H1 (cell line): Measurements from ENCODE around the gene KPNA4. TPM values are rescaled to one million over a fixed set of nuclear protein-coding genes. Genes with fewer than 3 reads are reported as not detected.

Experiments
- CTCF ChIA-PET: fragments of 300-600 bp; sonication (Branson Sonifier 250); formaldehyde crosslinking; loops from one replicate; lab custom pipeline; 2021; ENCODE audit not compliant: partially characterized antibody; lab: Charles Lee
- POLR2A ChIA-PET: fragments of 300-600 bp; sonication (Branson Sonifier 250); formaldehyde crosslinking; loops from one replicate; lab custom pipeline; 2021; ENCODE audit warnings: inconsistent platforms; ENCODE audit not compliant: partially characterized antibody; lab: Charles Lee
- DNase-seq, 2 experiments: peaks; one replicate each; pipeline versions ENCODE4 v3.0.0 to v3.0.0-alpha.2; 2010 to 2022; ENCODE audit warnings: low spot score in 2 of 2, low read depth in 1 of 2, mixed read lengths in 1 of 2
- FAIRE-seq: peaks from 2 replicates; lab custom pipeline; 2011; peaks lifted over from hg19 to GRCh38; lab: Jason Lieb, UNC
- H2AFZ ChIP-seq: 2 replicates; pipeline ENCODE4 v1.8.1; 2012; ENCODE audit warnings: low read length, inconsistent platforms
- H2AK5ac ChIP-seq: 2 replicates; pipeline ENCODE4 v1.6.1; 2013; ENCODE audit warnings: low read depth, low read length
- H2BK120ac ChIP-seq: replicated peaks from 2 replicates; pipeline ENCODE3; 2013; ENCODE audit warnings: low read depth, low read length, inconsistent platforms
- H2BK12ac ChIP-seq: 2 replicates; pipeline ENCODE4 v1.6.1; 2013; ENCODE audit warnings: low read depth, low read length
- H2BK15ac ChIP-seq: 2 replicates; pipeline ENCODE4 v1.6.1; 2013; ENCODE audit warnings: low read length
- H2BK20ac ChIP-seq: 2 replicates; pipeline ENCODE4 v1.6.1; 2013; ENCODE audit warnings: low read length
- H2BK5ac ChIP-seq: 2 replicates; pipeline ENCODE4 v1.6.1; 2013; ENCODE audit warnings: low read depth, low read length
- H3K14ac ChIP-seq: 2 replicates; pipeline ENCODE4 v1.6.1; 2013; ENCODE audit warnings: inconsistent platforms; ENCODE audit not compliant: insufficient read length
- H3K18ac ChIP-seq: 2 replicates; pipeline ENCODE4 v1.6.1; 2013; ENCODE audit warnings: low read length; ENCODE audit errors: extremely low read depth
- H3K23ac ChIP-seq: 2 replicates; pipeline ENCODE4 v1.6.1; 2013; ENCODE audit warnings: inconsistent platforms; ENCODE audit not compliant: insufficient read length
- H3K23me2 ChIP-seq: 2 replicates; pipeline ENCODE4 v1.6.1; 2013; ENCODE audit warnings: low read depth, low read length
- H3K27ac ChIP-seq: 2 replicates; pipeline ENCODE4 v1.6.1; 2011; ENCODE audit warnings: low read depth, low read length, inconsistent platforms
- H3K27me3 ChIP-seq, 4 experiments: replicated peaks in 1 of 4; 1 replicate in 1 of 4; 2 replicates in 3 of 4; pipeline versions ENCODE4 v1.6.1 to v1.8.1; 2011 to 2013; ENCODE audit warnings: low read length in 3 of 4, mild to moderate bottlenecking in 3 of 4, inconsistent platforms in 2 of 4, mixed read lengths in 2 of 4, moderate library complexity in 1 of 4; ENCODE audit not compliant: control insufficient read depth in 3 of 4, insufficient read depth in 3 of 4; ENCODE audit errors: extremely low read depth in 1 of 4
- H3K36me3 ChIP-seq, 4 experiments: 2 replicates each; pipeline versions ENCODE4 v1.6.1 to v1.8.1; 2011 to 2013; ENCODE audit warnings: mild to moderate bottlenecking in 4 of 4, low read length in 3 of 4, moderate library complexity in 2 of 4, control low read depth in 1 of 4, inconsistent platforms in 1 of 4; ENCODE audit not compliant: insufficient read depth in 4 of 4, control insufficient read depth in 2 of 4
- H3K4ac ChIP-seq: replicated peaks from 2 replicates; pipeline ENCODE3; 2013; ENCODE audit warnings: low read length, low read depth, mixed read lengths, inconsistent platforms; ENCODE audit not compliant: insufficient read length
- H3K4me1 ChIP-seq, 4 experiments: replicated peaks in 1 of 4; 1 replicate in 1 of 4; 2 replicates in 3 of 4; pipeline versions ENCODE4 v1.6.1 to v1.8.1; 2011 to 2013; ENCODE audit warnings: low read length in 3 of 4, inconsistent platforms in 2 of 4, mixed read lengths in 1 of 4; ENCODE audit not compliant: insufficient read depth in 4 of 4, control insufficient read depth in 3 of 4
- H3K4me2 ChIP-seq, 2 experiments: 2 replicates each; pipeline versions ENCODE4 v1.6.1 to v1.8.1; 2011 to 2013; ENCODE audit warnings: low read depth in 2 of 2, low read length in 2 of 2, control low read depth in 1 of 2, inconsistent platforms in 1 of 2, mild to moderate bottlenecking in 1 of 2; ENCODE audit not compliant: insufficient read depth in 1 of 2
- H3K4me3 ChIP-seq, 4 experiments: fragments of 200-600, 300-600 bp in 1 of 4; sonication (generic), shearing (Covaris generic), sonication (Bioruptor Twin) in 1 of 4; 2 replicates each; pipeline versions ENCODE4 v1.5.1 to v1.8.1; 2011 to 2016; ENCODE audit warnings: low read length in 4 of 4, low read depth in 3 of 4, control low read depth in 2 of 4, inconsistent platforms in 2 of 4, mild to moderate bottlenecking in 2 of 4, mixed read lengths in 1 of 4, moderate library complexity in 1 of 4; ENCODE audit not compliant: insufficient read depth in 2 of 4; ENCODE audit errors: extremely low read depth in 1 of 4
- H3K56ac ChIP-seq: replicated peaks from 2 replicates; pipeline ENCODE3; 2013; ENCODE audit warnings: low read depth, mild to moderate bottlenecking, mixed read lengths, low read length, inconsistent platforms; ENCODE audit not compliant: insufficient read length
- H3K79me1 ChIP-seq: 2 replicates; pipeline ENCODE4 v1.6.1; 2013; ENCODE audit warnings: low read depth, low read length, control low read depth
- H3K79me2 ChIP-seq, 2 experiments: 2 replicates each; pipeline versions ENCODE4 v1.6.1 to v1.8.1; 2012 to 2013; ENCODE audit warnings: low read length in 2 of 2, mild to moderate bottlenecking in 2 of 2, inconsistent platforms in 1 of 2; ENCODE audit not compliant: insufficient read depth in 2 of 2, control insufficient read depth in 1 of 2
- H3K9ac ChIP-seq, 4 experiments: replicated peaks in 1 of 4; 1 replicate in 1 of 4; 2 replicates in 3 of 4; pipeline versions ENCODE4 v1.6.1 to v1.8.1; 2011 to 2013; ENCODE audit warnings: low read depth in 3 of 4, low read length in 3 of 4, control low read depth in 2 of 4, mild to moderate bottlenecking in 2 of 4, moderate library complexity in 2 of 4, inconsistent platforms in 1 of 4; ENCODE audit errors: extremely low read depth in 1 of 4
- H3K9me3 ChIP-seq, 2 experiments: 2 replicates each; pipeline versions ENCODE4 v1.6.1 to v1.8.1; 2012 to 2013; ENCODE audit warnings: mild to moderate bottlenecking in 2 of 2, moderate library complexity in 2 of 2, control low read depth in 1 of 2, inconsistent platforms in 1 of 2, low read depth in 1 of 2, low read length in 1 of 2, mixed read lengths in 1 of 2; ENCODE audit not compliant: insufficient read depth in 2 of 2
- H4K20me1 ChIP-seq, 2 experiments: replicated peaks in 1 of 2; 2 replicates each; pipeline versions ENCODE3 to v1.8.1; 2011 to 2013; ENCODE audit warnings: inconsistent platforms in 2 of 2, low read length in 2 of 2, mild to moderate bottlenecking in 1 of 2; ENCODE audit not compliant: insufficient read depth in 2 of 2, control insufficient read depth in 1 of 2
- H4K5ac ChIP-seq: 2 replicates; pipeline ENCODE4 v1.6.1; 2013; ENCODE audit warnings: low read length, low read depth, mixed read lengths, inconsistent platforms; ENCODE audit not compliant: insufficient read length
- H4K8ac ChIP-seq: 2 replicates; pipeline ENCODE4 v1.8.0; 2013; ENCODE audit warnings: mild to moderate bottlenecking, moderate library complexity, low read length, inconsistent platforms; ENCODE audit not compliant: insufficient read depth; ENCODE audit errors: extremely low read depth
- H4K91ac ChIP-seq: replicated peaks from 2 replicates; pipeline ENCODE3; 2013; ENCODE audit warnings: low read length, mixed read lengths, inconsistent platforms; ENCODE audit not compliant: insufficient read length
- BACH1 ChIP-seq: IDR thresholded peaks from 2 replicates; pipeline ENCODE4 v1.6.1; 2012; ENCODE audit warnings: low read length, improper control_type of control experiment
- CEBPB ChIP-seq: IDR thresholded peaks from 2 replicates; pipeline ENCODE4 v1.6.1; 2012; ENCODE audit warnings: low read depth, low read length
- CHD1 ChIP-seq: IDR thresholded peaks from 2 replicates; pipeline ENCODE4 v1.6.1; 2012; ENCODE audit warnings: low read depth, low read length, improper control_type of control experiment
- EGR1 ChIP-seq: IDR thresholded peaks from 2 replicates; pipeline ENCODE4 v1.6.1; 2011; ENCODE audit warnings: low read depth, low read length, borderline replicate concordance
- JUN ChIP-seq: IDR thresholded peaks from 2 replicates; pipeline ENCODE4 v1.6.1; 2011; ENCODE audit warnings: low read depth, mild to moderate bottlenecking, improper control_type of control experiment, low read length
- KDM4A ChIP-seq: IDR thresholded peaks from one replicate; pipeline ENCODE4 v1.7.1; 2012; ENCODE audit warnings: low read depth, mild to moderate bottlenecking, moderate library complexity, low read length, inconsistent platforms; ENCODE audit not compliant: severe bottlenecking
- POLR2AphosphoS5 ChIP-seq: IDR thresholded peaks from 2 replicates; pipeline ENCODE4 v1.6.1; 2011; ENCODE audit warnings: low read depth, low read length
- RAD21 ChIP-seq, 2 experiments: IDR thresholded peaks in 1 of 2; conservative IDR thresholded peaks in 1 of 2; 2 replicates each; pipeline ENCODE4 v1.6.1; 2011; ENCODE audit warnings: low read depth in 2 of 2, low read length in 2 of 2, improper control_type of control experiment in 1 of 2, inconsistent platforms in 1 of 2, mild to moderate bottlenecking in 1 of 2, moderate library complexity in 1 of 2
- RNF2 ChIP-seq: fragments of 200-900, 300-1000 bp; sonication (generic); IDR thresholded peaks from 2 replicates; pipeline ENCODE4 v1.7.1; 2016; ENCODE audit warnings: borderline replicate concordance, low read depth, mild to moderate bottlenecking, antibody characterized with exemption, low read length; ENCODE audit not compliant: poor library complexity, severe bottlenecking; ENCODE audit errors: missing control alignments
- SIN3A ChIP-seq, 2 experiments: IDR thresholded peaks in 1 of 2; conservative IDR thresholded peaks in 1 of 2; 2 replicates each; pipeline ENCODE4 v1.6.1; 2011 to 2012; ENCODE audit warnings: low read length in 2 of 2, improper control_type of control experiment in 1 of 2, low read depth in 1 of 2, mild to moderate bottlenecking in 1 of 2
- TEAD4 ChIP-seq: IDR thresholded peaks from 2 replicates; pipeline ENCODE4 v1.6.1; 2012; ENCODE audit warnings: low read depth, low read length, inconsistent platforms, mixed read lengths
- ZNF274 ChIP-seq: IDR thresholded peaks from 2 replicates; pipeline ENCODE4 v1.7.0; 2012; ENCODE audit warnings: low read length, borderline replicate concordance; ENCODE audit errors: extremely low read depth
- WGBS, 2 experiments: shearing (Covaris generic) in 1 of 2; methylation state at CpG; one replicate each; pipeline versions ENCODE4 v1.1.6 to v1.1.7; 2013 to 2015; ENCODE audit warnings: low lambda C conversion rate in 2 of 2, mixed read lengths in 2 of 2, inconsistent platforms in 1 of 2, low coverage in 1 of 2, missing lambda C conversion rate in 1 of 2; ENCODE audit not compliant: insufficient replicate concordance in 2 of 2, insufficient coverage in 1 of 2, insufficient read length in 1 of 2; ENCODE audit errors: extremely low coverage in 1 of 2, missing lambda C conversion rate in 1 of 2; 5-methylcytosine and 5-hydroxymethylcytosine counted together
- polyA plus RNA-seq, 7 experiments: library from polyadenylated mRNA; depleted of rRNA in 3 of 7; stranded (reverse) in 5 of 7; unstranded in 2 of 7; fragments of >200 nt in 5 of 7; fragments of 200-250 nt in 2 of 7; gene quantifications; 1 replicate in 5 of 7; 2 replicates in 1 of 7; 4 replicates in 1 of 7; pipeline versions ENCODE4 v1.2.1 to v1.2.3, GENCODE V29; 2011 to 2013; ENCODE audit warnings: missing spikeins in 2 of 7, mixed read lengths in 2 of 7
- total RNA-seq: library from RNA; stranded (reverse); fragmentation: NEBNext Ultra II Directional; extraction: Animal tissue kit (Norgen Biotek cat#: 25700); gene quantifications from 2 replicates; pipeline ENCODE4 v1.2.1, GENCODE V29; 2021
- TF ChIP-seq, protein P1 (sequence below): IDR thresholded peaks from 2 replicates; pipeline ENCODE4 v1.6.1; 2012; ENCODE audit warnings: inconsistent platforms

Gene KPNA4
- total and polyA plus RNA-seq, 2 of the 8 experiments (the other 6 are each of a cell fraction or from before 2014, with no cell fraction given) = 13.2 to 81.9 TPM

DNA sequence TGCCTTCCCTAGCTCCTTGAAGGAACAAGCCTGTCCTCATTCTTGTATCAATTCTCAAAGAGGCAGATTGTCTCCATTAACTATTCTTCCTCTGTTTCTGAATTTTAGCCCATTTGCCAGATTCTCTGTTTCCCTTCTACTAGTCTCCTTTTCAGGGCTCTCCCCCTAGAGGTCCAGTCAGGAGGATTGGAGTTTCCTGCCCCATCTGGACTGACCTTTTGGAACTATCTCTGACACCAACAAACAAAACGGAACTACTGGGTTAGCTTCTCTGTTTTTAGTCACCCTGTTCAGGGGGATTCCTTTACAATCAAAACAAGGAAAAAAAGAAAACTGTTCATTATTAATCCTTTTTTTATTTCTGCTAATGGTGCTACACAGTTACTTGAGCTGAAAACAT lies 10.2 kb upstream of the KPNA4 start:
- Histone ChIP-seq H3K14ac (no peak overlapping the region), H4K5ac (no peak overlapping the region), H3K9ac (no peak overlapping the region), H2BK12ac (no peak overlapping the region), H3K79me1 (no peaks in the 10 kb centered on the region), H3K4me2 (no peak overlapping the region), H3K79me2 (no peaks in the 10 kb centered on the region), H2AK5ac (no peak overlapping the region), H3K9me3 (peaks cover 0 to 8% of the 10 kb centered on the region in 2 experiments; a peak in 1 of 4 replicates), H3K4ac (no peak overlapping the region), H3K27me3 (peaks cover 0 to 1% (median 0%) of the 10 kb centered on the region in 4 experiments; a peak in 1 of 7 replicates), H3K18ac (no peak overlapping the region), H3K27ac (no peak overlapping the region), H2BK20ac (no peak overlapping the region), H4K91ac (no peak overlapping the region), H2BK15ac (no peak overlapping the region), H2AFZ (no peak overlapping the region), H2BK120ac (no peak overlapping the region), H3K23ac (no peak overlapping the region), H3K23me2 (no peaks in the 10 kb centered on the region), H4K20me1 (no peaks in the 10 kb centered on the region), H2BK5ac (no peak overlapping the region), H3K4me1 (no peaks in the 10 kb centered on the region; a peak in 1 of 7 replicates), H3K4me3 (no peak overlapping the region), H3K56ac (no peak overlapping the region), H3K36me3 (no peaks in the 10 kb centered on the region), H4K8ac (no peak overlapping the region)
- no peak for FAIRE-seq
- TF ChIP-seq KDM4A = no peak
- TF ChIP-seq RNF2 = no peak
- TF ChIP-seq EGR1 = no peak
- TF ChIP-seq CHD1 = no peak
- TF ChIP-seq, protein P1, sequence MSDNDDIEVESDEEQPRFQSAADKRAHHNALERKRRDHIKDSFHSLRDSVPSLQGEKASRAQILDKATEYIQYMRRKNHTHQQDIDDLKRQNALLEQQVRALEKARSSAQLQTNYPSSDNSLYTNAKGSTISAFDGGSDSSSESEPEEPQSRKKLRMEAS = no peak
- no peak for TF ChIP-seq ZNF274
- no peak for TF ChIP-seq SIN3A (conservative IDR thresholded peaks at IDR 0.05 in 1 of 2, IDR thresholded peaks at IDR 0.05 in 1 of 2; ENCODE audit: low read depth in 1 of 2, low read length in 2 of 2)
- no peak for TF ChIP-seq BACH1
- TF ChIP-seq TEAD4 = no peak
- TF ChIP-seq CEBPB = no peak
- no peak for TF ChIP-seq POLR2AphosphoS5
- TF ChIP-seq JUN = no peak
- TF ChIP-seq RAD21 (IDR thresholded peaks at IDR 0.05 in 1 of 2, conservative IDR thresholded peaks at IDR 0.05 in 1 of 2; ENCODE audit: low read depth in 2 of 2, low read length in 2 of 2) = no peak
- POLR2A ChIA-PET = interaction anchor here (1.4 kb wide), 1 partner anchor 10 kb away, joined by 4 read pairs; the partner anchor contains the start of gene KPNA4
- DNase-seq = no peak
- CTCF ChIA-PET = interaction anchor here (0.7 to 1.8 kb wide), 3 partner anchors 16 to 48 kb away, joined by 3 read pairs; no protein-coding TSS in a partner anchor
- WGBS, 2 experiments = 80% methylated on average over 1 of the region's 1 CpG; no CpG with 5 or more reads in 1 of the 2 experiments
